ENCODE results near the gene SAMD4A.
A peak's percentile ranks its signal among the peaks of the same experiment; 100 is the strongest.

Gene SAMD4A

GRCh38 chr14:54633076-54633475 is 66.1 kb downstream of the SAMD4A start:
- FAIRE-seq = no peak

DNA sequence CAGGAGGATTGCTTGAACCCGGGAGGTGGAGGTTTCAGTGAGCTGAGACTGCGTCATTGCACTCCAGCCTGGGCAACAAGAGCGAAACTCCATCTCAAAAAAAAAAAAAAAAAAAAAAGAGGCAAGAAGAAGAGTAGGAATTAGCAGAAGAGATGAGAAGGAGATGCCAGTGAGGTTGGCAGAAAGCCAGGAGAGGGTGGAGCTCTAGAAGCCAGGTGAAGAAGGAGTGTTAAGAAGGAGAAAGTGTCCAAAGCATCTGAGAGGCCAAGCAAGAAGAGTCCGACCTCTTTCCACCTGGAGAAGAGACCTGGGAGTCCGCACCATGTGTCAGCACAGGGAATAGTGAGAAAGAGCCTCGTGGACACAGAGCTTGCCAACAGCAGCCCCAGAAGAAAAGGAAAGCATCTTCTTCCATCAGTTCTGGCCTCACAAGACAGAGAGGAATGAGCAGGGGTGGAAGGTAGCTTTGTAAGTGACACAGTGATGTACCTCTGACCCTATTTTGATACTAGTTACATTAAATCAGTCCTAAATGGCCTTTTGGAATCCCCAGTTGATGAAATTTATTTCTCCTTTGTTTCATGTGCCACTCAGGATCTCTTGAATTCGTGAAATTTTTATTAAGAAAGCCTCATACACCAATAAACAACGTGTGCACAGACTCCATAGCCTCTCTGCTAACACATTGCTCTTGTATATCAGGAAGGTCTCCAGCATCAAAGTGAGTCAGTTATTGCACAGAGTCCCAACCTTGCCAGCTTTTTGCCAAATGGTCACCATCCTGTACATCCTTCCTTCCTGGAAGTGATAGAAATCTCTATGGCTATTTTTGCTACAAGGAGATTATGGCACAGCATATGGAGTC is 70.6 kb downstream of the SAMD4A start:
- FAIRE-seq = no peak

- FAIRE-seq = no peak
Observed at GRCh38 chr14:54638135-54638446, 71.2 kb downstream of the SAMD4A start.

DNA sequence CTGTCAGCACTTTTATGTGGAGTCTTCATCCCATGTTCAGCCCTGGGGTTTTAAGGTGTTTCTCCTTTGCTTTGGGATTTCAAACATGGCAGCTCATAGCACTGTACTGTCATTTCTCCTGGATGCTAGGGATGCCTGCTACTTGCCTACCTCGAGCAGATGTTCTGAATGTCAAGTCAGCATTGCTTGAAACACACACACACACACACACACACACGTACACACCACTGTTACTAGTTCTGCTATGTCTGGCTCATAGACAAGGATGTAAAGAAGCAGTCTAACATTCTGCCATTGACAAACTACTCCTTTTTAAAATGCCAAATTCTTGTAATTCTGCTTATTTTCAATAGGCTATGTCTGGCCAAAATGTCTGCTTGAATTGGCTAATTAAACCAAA is 72.7 kb downstream of the SAMD4A start:
- no peak for FAIRE-seq

DNA sequence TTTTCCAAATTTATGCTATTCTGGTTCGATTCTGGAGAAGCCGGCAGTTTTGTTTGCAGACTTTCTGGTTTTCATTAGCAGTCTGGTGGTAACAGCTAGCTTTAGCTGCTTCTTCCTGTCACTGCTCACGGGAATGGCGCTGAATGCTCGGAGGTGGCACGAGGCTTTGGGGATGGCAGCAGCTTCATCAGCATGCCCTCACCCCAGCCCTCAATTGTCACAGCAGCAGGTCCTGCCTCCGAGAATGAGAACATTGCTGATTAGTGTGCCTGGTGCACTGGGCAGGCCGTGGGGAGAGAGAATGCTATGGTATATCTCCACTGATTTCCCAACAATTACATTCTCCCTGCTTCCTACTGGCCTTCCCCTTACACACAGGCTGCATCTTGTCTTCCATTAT is 73.6 kb downstream of the SAMD4A start:
- no peak for FAIRE-seq

- FAIRE-seq = no peak
Observed at GRCh38 chr14:54642121-54642520, 75.2 kb downstream of the SAMD4A start.

GRCh38 chr14:54642801-54643695 is 76.1 kb downstream of the SAMD4A start:
- no peak for FAIRE-seq

DNA sequence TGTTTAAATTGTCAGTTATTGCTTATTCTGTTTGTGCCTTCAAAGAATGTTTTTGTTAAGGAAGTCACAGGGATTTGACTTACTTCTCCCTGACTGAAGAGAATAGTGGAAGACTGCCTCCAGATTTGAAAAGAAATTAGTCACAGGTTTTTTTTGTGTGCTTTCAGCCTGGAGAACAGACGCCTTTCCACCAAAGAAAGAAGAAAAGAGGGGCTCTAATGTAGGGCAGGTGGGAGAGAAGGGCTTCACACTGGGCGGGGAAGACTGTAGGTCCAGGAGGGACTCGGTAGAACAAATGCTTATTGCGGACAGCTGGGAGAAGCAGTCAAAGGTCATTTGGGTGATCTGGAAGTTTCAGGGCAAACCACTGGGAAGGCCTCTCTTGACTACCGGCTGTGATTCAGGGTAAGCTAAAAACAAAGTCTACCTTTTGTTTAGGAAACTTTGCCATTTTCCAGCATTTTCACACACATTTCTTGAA is 76.8 kb downstream of the SAMD4A start:
- no peak for FAIRE-seq

DNA sequence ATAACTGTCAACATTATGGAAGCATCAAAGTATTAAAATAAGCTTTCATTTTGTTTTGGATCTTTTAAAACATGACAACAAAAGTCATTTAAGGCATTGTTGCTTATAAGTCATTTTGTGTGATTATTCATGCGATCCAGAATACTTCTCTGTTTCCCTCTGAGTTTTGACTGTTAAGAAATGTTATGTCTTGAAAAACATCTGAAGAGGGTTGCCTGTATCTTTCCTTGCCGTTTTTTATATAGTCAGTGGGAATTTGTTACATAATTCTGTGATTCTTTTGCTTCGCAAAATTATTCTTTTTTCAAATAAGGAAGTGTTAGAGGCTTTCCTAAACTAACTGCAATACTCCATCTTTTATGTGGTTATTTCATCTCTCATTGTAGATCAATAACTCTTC is 78.7 kb downstream of the SAMD4A start:
- no peak for FAIRE-seq

- FAIRE-seq = no peak
Observed at GRCh38 chr14:54646626-54647025, 79.7 kb downstream of the SAMD4A start.

- FAIRE-seq = no peak
Observed at GRCh38 chr14:54647378-54647777, 80.5 kb downstream of the SAMD4A start.

GRCh38 chr14:54649056-54649455 is 82.1 kb downstream of the SAMD4A start:
- no peak for FAIRE-seq

- no peak for FAIRE-seq
Observed at GRCh38 chr14:54650331-54650958, 83.5 kb downstream of the SAMD4A start.

DNA sequence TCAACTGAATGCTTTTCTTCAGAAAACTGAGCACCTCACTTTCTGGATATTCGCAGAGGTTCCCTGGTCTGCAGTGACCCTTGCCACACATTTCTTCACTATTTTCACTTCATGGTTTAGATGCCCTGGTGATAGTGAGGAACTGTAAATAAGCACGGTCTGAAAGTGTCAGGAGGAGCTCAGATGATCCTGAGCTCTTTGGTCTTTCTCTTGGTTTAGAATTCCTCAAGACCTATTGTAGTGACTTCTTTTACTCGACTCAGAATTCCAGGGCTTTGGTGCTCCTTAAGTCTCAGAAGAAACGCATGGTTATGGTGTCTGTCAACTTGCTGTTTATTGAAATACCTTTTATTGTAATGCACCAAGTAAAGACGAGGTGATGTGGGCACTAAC is 84.0 kb downstream of the SAMD4A start:
- no peak for FAIRE-seq

DNA sequence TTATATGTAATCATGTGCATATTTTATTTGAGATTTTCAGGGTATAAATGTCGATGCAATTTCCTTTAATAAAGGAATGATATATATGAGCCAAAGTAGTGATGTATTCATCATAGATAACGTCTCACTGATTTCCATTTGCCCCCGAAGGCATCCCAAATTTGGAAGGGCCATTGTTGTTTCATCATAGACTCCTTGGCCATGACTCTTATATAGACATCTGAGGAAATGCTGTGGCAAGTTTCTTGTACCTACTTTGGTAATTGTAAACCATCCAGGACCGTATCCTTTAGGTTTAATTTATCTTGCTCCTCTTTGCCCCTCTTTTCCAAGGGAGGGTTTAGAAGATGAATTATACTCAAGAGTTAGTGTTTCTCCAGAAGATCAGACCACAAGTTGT is 84.7 kb downstream of the SAMD4A start:
- no peak for FAIRE-seq

- peak; percentile 99 for FAIRE-seq
Observed at GRCh38 chr14:54652188-54652587, 85.3 kb downstream of the SAMD4A start.

- no peak for FAIRE-seq
Observed at GRCh38 chr14:54652605-54653052, 85.7 kb downstream of the SAMD4A start.

- no peak for FAIRE-seq
Observed at GRCh38 chr14:54653712-54654469, 87.0 kb downstream of the SAMD4A start.

GRCh38 chr14:54654605-54655004 is 87.7 kb downstream of the SAMD4A start:
- FAIRE-seq = no peak

GRCh38 chr14:54658836-54659235 is 91.9 kb downstream of the SAMD4A start:
- no peak for FAIRE-seq

DNA sequence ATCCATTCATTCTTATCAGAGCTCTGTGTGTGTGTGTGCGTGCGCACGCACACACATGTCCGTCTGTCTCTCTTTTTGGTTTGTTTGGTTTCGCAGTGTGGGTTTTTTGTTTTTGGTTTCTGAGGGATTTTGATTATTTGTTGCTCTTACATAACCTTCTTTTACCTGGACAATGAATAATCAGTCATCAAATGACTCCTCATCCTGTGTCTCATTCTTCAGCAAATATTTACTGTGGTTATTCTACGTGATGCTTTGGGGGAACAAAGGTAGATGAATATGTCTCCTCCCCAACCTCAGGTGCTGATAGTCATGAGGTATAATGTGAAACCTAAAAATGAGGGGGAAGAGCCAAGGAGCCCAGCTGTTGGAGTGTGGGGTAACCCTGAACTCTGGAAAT is 92.4 kb downstream of the SAMD4A start:
- no peak for FAIRE-seq

GRCh38 chr14:54660604-54661111 is 93.7 kb downstream of the SAMD4A start:
- no peak for FAIRE-seq
